HTERT RPE-1 (cell line): ENCODE data around the gene DMBX1.

Experiments used
- in situ Hi-C: fragments of 300-500 bp; cut with MboI; formaldehyde crosslinking; loops from 4 replicates; pipeline ENCODE4 v1.14.3; 2020; ENCODE audit warnings: low sequenced_read_pairs

Gene DMBX1

GRCh38 chr1:46489638-46490405 is at the start of gene DMBX1:
Gene DMBX1, plus strand, starts transcription at chr1:46489836. Its CDS starts 17,175 bp downstream, at chr1:46507011.
- in situ Hi-C loops, result no loop called here

- in situ Hi-C loops, result no loop called here
Measured at GRCh38 chr1:46440478-46440877, 49.2 kb upstream of the DMBX1 start.

- in situ Hi-C loops, result no loop called here
Measured at GRCh38 chr1:46442317-46443161, 47.1 kb upstream of the DMBX1 start.

GRCh38 chr1:46444466-46444865 is 45.2 kb upstream of the DMBX1 start:
- in situ Hi-C loops, result no loop called here

- in situ Hi-C loops, result no loop called here
Measured at GRCh38 chr1:46445773-46446256, 43.8 kb upstream of the DMBX1 start.

- in situ Hi-C loops, result no loop called here
Measured at GRCh38 chr1:46446646-46447498, 42.8 kb upstream of the DMBX1 start.

- in situ Hi-C loops, result no loop called here
Measured at GRCh38 chr1:46447499-46448108, 42.0 kb upstream of the DMBX1 start.

- in situ Hi-C loops, result no loop called here
Measured at GRCh38 chr1:46448109-46448911, 41.3 kb upstream of the DMBX1 start.

- in situ Hi-C loops, result no loop called here
Measured at GRCh38 chr1:46449223-46450159, 40.1 kb upstream of the DMBX1 start.

GRCh38 chr1:46450160-46450517 is 39.5 kb upstream of the DMBX1 start:
- in situ Hi-C loops, result no loop called here

- in situ Hi-C loops, result no loop called here
Measured at GRCh38 chr1:46451948-46452930, 37.4 kb upstream of the DMBX1 start.

- in situ Hi-C loops, result no loop called here
Measured at GRCh38 chr1:46452931-46453325, 36.7 kb upstream of the DMBX1 start.

GRCh38 chr1:46453449-46453848 is 36.2 kb upstream of the DMBX1 start:
- in situ Hi-C loops, result no loop called here

GRCh38 chr1:46455951-46456350 is 33.7 kb upstream of the DMBX1 start:
- in situ Hi-C loops, result no loop called here

GRCh38 chr1:46456411-46456963 is 33.1 kb upstream of the DMBX1 start:
- in situ Hi-C loops, result no loop called here

- in situ Hi-C loops, result no loop called here
Measured at GRCh38 chr1:46457178-46457577, 32.5 kb upstream of the DMBX1 start.

GRCh38 chr1:46458190-46458589 is 31.4 kb upstream of the DMBX1 start:
- in situ Hi-C loops, result no loop called here
